Gastroesophageal sphincter (tissue), 4 donors: ENCODE data around the gene FUT9. TPM values are rescaled to one million over a fixed set of nuclear protein-coding genes. Genes with fewer than 3 reads are reported as not detected.

Experiments used
- ATAC-seq: fragments of 150-250 bp; one replicate; pipeline ENCODE4 v1.9.1; 2016; ENCODE audit warnings: mild to moderate bottlenecking, moderate library complexity
- H3K27ac ChIP-seq, 4 donors: fragments of 200-600 bp; sonication (generic) in 3 of 4; 1 replicate in 3 of 4; 2 replicates in 1 of 4; pipeline ENCODE4 v1.5.1; 2016 to 2019
- H3K27me3 ChIP-seq: fragments of 200-600 bp; sonication (generic); one replicate; pipeline ENCODE4 v1.5.1; 2019
- H3K36me3 ChIP-seq, 2 donors: fragments of 200-600 bp; sonication (generic); one replicate each; pipeline ENCODE4 v1.5.1; 2019; ENCODE audit warnings: control low read depth in 1 of 2
- H3K4me1 ChIP-seq, 3 donors: fragments of 200-600 bp; sonication (generic); 1 replicate in 2 of 3; 2 replicates in 1 of 3; pipeline ENCODE4 v1.5.1; 2016 to 2019; ENCODE audit warnings: control low read depth in 2 of 3
- H3K4me3 ChIP-seq, 2 donors: fragments of 200-600 bp; sonication (generic); one replicate each; pipeline ENCODE4 v1.5.1; 2019; ENCODE audit warnings: mild to moderate bottlenecking in 1 of 2, moderate library complexity in 1 of 2
- H3K9me3 ChIP-seq, 3 donors: fragments of 200-600 bp; sonication (generic); one replicate each; pipeline ENCODE4 v1.5.1; 2017 to 2019; ENCODE audit warnings: control low read depth in 2 of 3
- CTCF ChIP-seq, 4 experiments: fragments of 200-600 bp in 2 of 4; fragments of 450-650 bp in 2 of 4; sonication (generic) in 1 of 4; IDR thresholded peaks; one replicate each; pipeline ENCODE4 v1.5.1; 2017 to 2019; ENCODE audit warnings: antibody characterized with exemption in 4 of 4, mild to moderate bottlenecking in 2 of 4, moderate library complexity in 2 of 4
- EP300 ChIP-seq: sonication (generic); formaldehyde crosslinking; IDR thresholded peaks from one replicate; pipeline ENCODE4 v1.6.1; 2017; ENCODE audit warnings: antibody characterized with exemption, mild to moderate bottlenecking
- POLR2A ChIP-seq, 2 donors: fragments of 450-650 bp; IDR thresholded peaks; one replicate each; pipeline ENCODE4 v1.6.1; 2017; ENCODE audit warnings: antibody characterized with exemption in 2 of 2, mild to moderate bottlenecking in 2 of 2, moderate library complexity in 1 of 2
- POLR2AphosphoS5 ChIP-seq: sonication (generic); formaldehyde crosslinking; IDR thresholded peaks from one replicate; pipeline ENCODE4 v1.6.1; 2017; ENCODE audit warnings: antibody characterized with exemption
- WGBS, 2 donors: methylation state at CpG; one replicate each; pipeline ENCODE4 v1.1.5; 2018; ENCODE audit warnings: low coverage in 1 of 2; 5-methylcytosine and 5-hydroxymethylcytosine counted together
- total RNA-seq, 4 donors: library from RNA; depleted of rRNA; stranded (reverse); fragments of >200 nt; gene quantifications; one replicate each; pipeline ENCODE4 v1.1.0, GENCODE V29; 2016

Gene FUT9
- total RNA-seq, 4 donors from 2014 or later = under 0.01 TPM; not detected in 3

GRCh38 chr6:96002912-96003311, 12.9 kb upstream of the FUT9 start:
- no peaks in the 10 kb centered on the region for H3K4me1 ChIP-seq
- WGBS, 2 donors = 60% methylated on average over 1 of the region's 5 CpGs; no CpG with 5 or more reads in 1 of the 2 donors
- TF ChIP-seq POLR2AphosphoS5 (no peak), EP300 (no peak), CTCF (IDR thresholded peaks at IDR 0.05) (no peak), POLR2A (IDR thresholded peaks at IDR 0.05) (no peak)
- no peak overlapping the region for H3K4me3 ChIP-seq
- peaks cover 0 to 3% (median 0%) of the 10 kb centered on the region in 3 donors for H3K9me3 ChIP-seq
- no peak for ATAC-seq
- no peak overlapping the region for H3K27ac ChIP-seq
- H3K27me3 ChIP-seq = no peaks in the 10 kb centered on the region
- H3K36me3 ChIP-seq = no peaks in the 10 kb centered on the region

- H3K27me3 ChIP-seq = no peaks in the 10 kb centered on the region
- H3K4me3 ChIP-seq = no peak overlapping the region
- ATAC-seq = no peak
These were observed 8.1 kb upstream of the FUT9 start for GRCh38 chr6:96007663-96008062.

GRCh38 chr6:96013531-96013930, 2.2 kb upstream of the FUT9 start:
- no peaks in the 10 kb centered on the region for H3K36me3 ChIP-seq
- no peak overlapping the region for H3K4me3 ChIP-seq
- no peaks in the 10 kb centered on the region for H3K9me3 ChIP-seq
- H3K27ac ChIP-seq = no peak overlapping the region
- peaks cover 25% of the 10 kb centered on the region for H3K27me3 ChIP-seq
- 69 to 85% methylated on average over 3 of the region's 3 CpGs for WGBS, 2 donors
- ATAC-seq = no peak
- no peak for TF ChIP-seq EP300
- TF ChIP-seq CTCF (IDR thresholded peaks at IDR 0.05) = no peak
- TF ChIP-seq POLR2A (IDR thresholded peaks at IDR 0.05) = no peak
- TF ChIP-seq POLR2AphosphoS5 = no peak
- H3K4me1 ChIP-seq = peaks cover 0 to 15% (median 0%) of the 10 kb centered on the region in 3 donors

More at GRCh38 chr6:96007663-96008062, 8.1 kb upstream of the FUT9 start:
- Histone ChIP-seq H3K27ac (no peak overlapping the region), H3K4me1 (no peaks in the 10 kb centered on the region), H3K9me3 (no peaks in the 10 kb centered on the region), H3K36me3 (no peaks in the 10 kb centered on the region)
- 21 to 50% methylated on average over 2 of the region's 2 CpGs for WGBS, 2 donors
- no peak for TF ChIP-seq POLR2A (IDR thresholded peaks at IDR 0.05)
- no peak for TF ChIP-seq POLR2AphosphoS5
- TF ChIP-seq CTCF (IDR thresholded peaks at IDR 0.05) = no peak
- TF ChIP-seq EP300 = no peak

- H3K27me3 ChIP-seq = peaks cover 25% of the 10 kb centered on the region
- WGBS, 2 donors = 6 to 10% methylated on average over 12 to 16 of the region's 20 CpGs
- no peak for TF ChIP-seq CTCF (IDR thresholded peaks at IDR 0.05)
- no peak for TF ChIP-seq POLR2AphosphoS5
- no peak for TF ChIP-seq EP300
- TF ChIP-seq POLR2A (IDR thresholded peaks at IDR 0.05) = no peak
- no peak overlapping the region for H3K4me3 ChIP-seq
- ATAC-seq = no peak
- peaks cover 0 to 15% (median 0%) of the 10 kb centered on the region in 3 donors for H3K4me1 ChIP-seq
- no peaks in the 10 kb centered on the region for H3K9me3 ChIP-seq
- no peak overlapping the region for H3K27ac ChIP-seq
- no peaks in the 10 kb centered on the region for H3K36me3 ChIP-seq
These were observed 792 bp upstream of the FUT9 start for GRCh38 chr6:96014846-96015517.

GRCh38 chr6:96016334-96017069, 728 bp downstream of the FUT9 start:
- WGBS, 2 donors = 5 to 10% methylated on average over 16 to 18 of the region's 18 CpGs

More at GRCh38 chr6:96016334-96017069, 728 bp downstream of the FUT9 start:
- no peak overlapping the region for H3K27ac ChIP-seq
- no peaks in the 10 kb centered on the region for H3K9me3 ChIP-seq
- TF ChIP-seq CTCF (IDR thresholded peaks at IDR 0.05) (no peak), POLR2AphosphoS5 (no peak), POLR2A (IDR thresholded peaks at IDR 0.05) (no peak)
- H3K4me1 ChIP-seq = peaks cover 0 to 15% (median 0%) of the 10 kb centered on the region in 3 donors
- no peaks in the 10 kb centered on the region for H3K36me3 ChIP-seq
- peaks cover 25% of the 10 kb centered on the region for H3K27me3 ChIP-seq
- no peak for ATAC-seq
- H3K4me3 ChIP-seq = no peak overlapping the region
